Fibroblast of villous mesenchyme (primary cell): Measurements from ENCODE around the gene GTF3C5. TPM values are rescaled to one million over a fixed set of nuclear protein-coding genes. Genes with fewer than 3 reads are reported as not detected.

ENCODE experiments used
- DNase-seq: peaks from one replicate; pipeline ENCODE4 v3.0.0-alpha.2; 2010; ENCODE audit warnings: low read depth
- H3K4me3 ChIP-seq: 2 replicates; pipeline ENCODE4 v1.5.1; 2011; ENCODE audit warnings: low read depth, mild to moderate bottlenecking, low read length
- total RNA-seq: library from RNA; depleted of rRNA; stranded (reverse); fragments of >200 nt; gene quantifications from 2 replicates; pipeline ENCODE4 v1.2.3, GENCODE V29; 2012
- TF ChIP-seq, protein P1 (sequence below): IDR thresholded peaks from 2 replicates; pipeline ENCODE4 v1.5.1; 2012; ENCODE audit warnings: low read depth, mild to moderate bottlenecking, low read length; ENCODE audit not compliant: insufficient read depth

GTF3C5 gene
- total RNA-seq, 1 donor = 30.7 TPM

DNA sequence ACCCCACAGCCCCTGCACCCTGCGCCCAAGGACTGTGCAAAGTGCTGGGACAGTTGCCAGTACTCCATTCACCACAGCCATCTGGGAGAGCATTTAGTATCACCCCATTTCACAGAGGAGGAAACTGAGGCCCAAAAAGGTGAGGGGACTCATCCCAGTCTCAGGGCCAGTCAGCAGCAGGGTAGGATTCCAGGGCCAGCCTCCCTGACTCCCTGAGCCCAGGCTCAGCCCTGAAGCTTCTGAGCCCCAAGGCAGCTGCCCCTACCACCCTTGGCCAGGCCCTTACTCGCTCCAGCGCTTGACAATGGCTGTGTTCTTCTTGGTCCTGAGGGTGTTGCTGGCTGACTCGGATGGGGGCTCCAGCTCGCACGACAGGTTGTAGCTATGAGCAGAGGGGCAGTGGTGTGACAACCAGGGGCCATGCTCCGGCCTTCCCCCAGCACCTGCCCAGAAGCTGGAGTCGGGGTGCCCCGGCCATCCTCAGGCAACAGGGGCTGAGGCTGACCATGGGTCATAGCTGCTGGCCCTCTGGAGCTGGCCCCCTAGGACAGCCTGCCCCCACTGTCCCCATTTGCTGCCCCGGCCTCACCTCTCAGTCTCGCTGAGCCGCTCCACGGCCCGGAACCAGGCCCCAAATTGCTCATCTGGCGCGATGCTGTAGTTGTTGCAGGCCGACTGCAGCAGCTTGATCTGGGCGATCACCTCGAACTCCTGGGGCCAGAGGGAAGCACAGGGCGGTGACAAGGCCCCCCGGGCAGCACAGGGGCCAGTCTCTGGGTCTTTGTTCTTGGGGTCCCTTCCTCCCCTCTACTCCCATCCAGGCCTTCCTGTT lies 71.6 kb downstream of the GTF3C5 start:
- TF ChIP-seq, protein P1, sequence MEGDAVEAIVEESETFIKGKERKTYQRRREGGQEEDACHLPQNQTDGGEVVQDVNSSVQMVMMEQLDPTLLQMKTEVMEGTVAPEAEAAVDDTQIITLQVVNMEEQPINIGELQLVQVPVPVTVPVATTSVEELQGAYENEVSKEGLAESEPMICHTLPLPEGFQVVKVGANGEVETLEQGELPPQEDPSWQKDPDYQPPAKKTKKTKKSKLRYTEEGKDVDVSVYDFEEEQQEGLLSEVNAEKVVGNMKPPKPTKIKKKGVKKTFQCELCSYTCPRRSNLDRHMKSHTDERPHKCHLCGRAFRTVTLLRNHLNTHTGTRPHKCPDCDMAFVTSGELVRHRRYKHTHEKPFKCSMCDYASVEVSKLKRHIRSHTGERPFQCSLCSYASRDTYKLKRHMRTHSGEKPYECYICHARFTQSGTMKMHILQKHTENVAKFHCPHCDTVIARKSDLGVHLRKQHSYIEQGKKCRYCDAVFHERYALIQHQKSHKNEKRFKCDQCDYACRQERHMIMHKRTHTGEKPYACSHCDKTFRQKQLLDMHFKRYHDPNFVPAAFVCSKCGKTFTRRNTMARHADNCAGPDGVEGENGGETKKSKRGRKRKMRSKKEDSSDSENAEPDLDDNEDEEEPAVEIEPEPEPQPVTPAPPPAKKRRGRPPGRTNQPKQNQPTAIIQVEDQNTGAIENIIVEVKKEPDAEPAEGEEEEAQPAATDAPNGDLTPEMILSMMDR = no peak
- no peak for DNase-seq
- H3K4me3 ChIP-seq = no peak overlapping the region

DNA sequence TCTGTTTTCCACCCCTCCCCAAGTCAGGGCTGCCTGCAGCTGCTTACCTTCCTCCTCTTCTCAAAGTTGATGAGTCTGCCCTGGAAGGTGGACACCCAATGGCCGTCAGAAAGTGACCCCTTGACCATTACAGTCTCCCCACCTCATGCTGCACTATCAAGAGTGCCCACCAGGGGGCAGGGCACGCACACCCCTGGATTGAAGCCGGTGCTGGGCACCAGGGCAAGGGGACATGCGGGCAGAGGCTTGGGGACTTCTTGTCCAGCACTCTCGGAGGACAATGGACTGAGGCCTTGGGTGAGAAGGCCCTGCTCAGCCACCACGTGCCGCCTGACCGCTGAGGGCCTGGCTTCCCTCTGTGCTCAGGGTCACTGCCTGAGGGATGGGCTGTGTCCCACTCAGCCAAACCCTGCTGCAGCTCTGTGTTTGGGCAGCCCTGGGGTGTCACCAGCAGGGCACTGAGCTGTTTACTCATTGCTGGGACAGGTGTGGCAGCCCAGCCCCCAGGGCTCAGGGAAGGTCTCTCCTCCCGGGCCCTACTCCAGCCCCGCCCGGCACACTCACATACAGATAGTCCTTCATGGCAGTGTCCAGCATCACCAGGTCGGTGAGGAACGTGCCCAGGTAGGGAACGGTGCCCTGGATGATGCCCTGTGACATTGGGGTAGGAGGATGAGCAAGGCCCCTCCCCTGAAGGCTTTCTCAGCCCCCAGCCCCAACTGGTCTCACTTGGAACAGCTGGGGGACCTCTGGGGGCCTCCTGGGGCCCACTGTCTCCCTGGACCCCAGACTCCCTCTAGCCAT lies 72.6 kb downstream of the GTF3C5 start:
- TF ChIP-seq, protein P1 = peak; percentile 93
- DNase-seq = peak; percentile 43
- H3K4me3 ChIP-seq = no peak overlapping the region

DNA sequence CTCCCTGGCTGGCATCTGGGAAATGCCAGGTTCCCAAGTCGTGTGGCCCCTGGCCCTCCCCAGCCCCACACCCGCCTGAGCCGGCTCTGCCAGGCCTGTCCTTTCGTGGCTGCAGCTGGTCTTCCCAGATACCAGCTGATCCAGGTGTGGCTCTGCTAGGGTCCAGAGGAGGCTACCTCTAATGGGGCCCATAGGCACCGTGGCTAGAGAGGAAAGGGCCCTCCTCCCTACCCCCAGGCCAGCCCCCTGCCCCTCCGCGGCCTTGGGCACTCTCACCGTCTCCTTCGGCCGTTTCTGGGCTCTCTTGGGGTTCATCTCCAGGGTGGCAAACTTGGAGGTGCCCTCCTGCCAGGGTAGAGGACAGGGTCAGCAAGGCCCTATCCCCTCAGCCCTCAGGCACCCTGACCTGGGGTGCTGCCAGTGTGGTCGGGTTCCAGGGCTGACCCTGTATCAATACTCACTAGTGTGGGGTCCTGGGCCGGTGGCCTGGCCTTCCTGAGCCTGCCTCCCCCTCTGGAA lies 73.2 kb downstream of the GTF3C5 start:
- H3K4me3 ChIP-seq = no peak overlapping the region
- TF ChIP-seq, protein P1 = no peak
- DNase-seq = no peak

DNA sequence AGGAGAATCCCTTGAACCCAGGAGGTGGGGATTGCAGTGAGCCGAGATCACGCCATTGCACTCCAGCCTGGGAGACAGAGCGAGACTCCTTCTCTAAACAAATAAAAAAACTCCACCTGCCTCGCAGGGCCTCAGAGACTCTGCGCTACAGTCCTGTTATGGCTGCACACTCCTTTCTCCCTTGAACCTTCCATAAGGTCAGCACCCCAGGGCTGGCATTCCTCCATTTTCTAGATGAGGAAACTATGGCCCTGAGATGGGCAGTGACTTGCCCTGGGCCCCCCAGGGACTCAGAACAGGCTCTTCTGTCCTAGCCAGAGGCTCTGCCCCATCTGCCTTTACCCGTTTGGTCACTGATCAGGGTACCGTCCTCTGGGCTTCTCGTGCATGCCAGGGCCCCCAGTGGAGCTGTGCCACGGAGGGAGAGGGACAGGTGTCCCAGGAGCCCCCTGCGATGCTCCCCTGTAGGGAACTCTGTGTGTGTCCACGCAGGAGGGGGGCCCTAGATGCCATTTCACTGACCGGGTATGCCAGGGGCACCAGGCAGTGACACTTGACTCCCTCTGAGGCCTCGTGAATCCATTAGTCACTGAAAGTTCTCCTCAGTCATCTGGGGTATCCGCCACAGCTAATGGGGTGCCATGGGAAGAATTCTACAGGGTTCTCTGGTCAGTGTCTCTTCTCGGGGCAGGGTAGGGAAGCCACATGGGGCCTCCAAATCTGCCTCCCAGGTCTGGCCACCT lies 74.1 kb downstream of the GTF3C5 start:
- H3K4me3 ChIP-seq = no peak overlapping the region
- TF ChIP-seq, protein P1 = no peak
- no peak for DNase-seq

DNA sequence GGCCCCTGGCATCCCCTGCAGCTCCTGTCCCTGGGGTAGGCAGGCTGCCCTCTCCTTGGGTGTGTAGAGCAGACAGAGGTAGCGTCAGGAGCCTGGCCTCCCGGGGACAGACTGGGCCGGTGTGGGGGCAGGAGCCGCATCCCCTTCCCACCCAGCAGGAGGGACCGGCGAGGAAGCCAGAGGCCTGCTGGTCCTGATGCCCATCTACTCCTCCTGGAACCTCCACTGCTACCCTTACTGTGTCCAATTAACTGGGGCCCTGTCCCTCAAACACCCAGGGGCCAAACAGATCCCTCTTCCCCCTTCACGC lies 74.6 kb downstream of the GTF3C5 start:
- TF ChIP-seq, protein P1 = no peak

DNA sequence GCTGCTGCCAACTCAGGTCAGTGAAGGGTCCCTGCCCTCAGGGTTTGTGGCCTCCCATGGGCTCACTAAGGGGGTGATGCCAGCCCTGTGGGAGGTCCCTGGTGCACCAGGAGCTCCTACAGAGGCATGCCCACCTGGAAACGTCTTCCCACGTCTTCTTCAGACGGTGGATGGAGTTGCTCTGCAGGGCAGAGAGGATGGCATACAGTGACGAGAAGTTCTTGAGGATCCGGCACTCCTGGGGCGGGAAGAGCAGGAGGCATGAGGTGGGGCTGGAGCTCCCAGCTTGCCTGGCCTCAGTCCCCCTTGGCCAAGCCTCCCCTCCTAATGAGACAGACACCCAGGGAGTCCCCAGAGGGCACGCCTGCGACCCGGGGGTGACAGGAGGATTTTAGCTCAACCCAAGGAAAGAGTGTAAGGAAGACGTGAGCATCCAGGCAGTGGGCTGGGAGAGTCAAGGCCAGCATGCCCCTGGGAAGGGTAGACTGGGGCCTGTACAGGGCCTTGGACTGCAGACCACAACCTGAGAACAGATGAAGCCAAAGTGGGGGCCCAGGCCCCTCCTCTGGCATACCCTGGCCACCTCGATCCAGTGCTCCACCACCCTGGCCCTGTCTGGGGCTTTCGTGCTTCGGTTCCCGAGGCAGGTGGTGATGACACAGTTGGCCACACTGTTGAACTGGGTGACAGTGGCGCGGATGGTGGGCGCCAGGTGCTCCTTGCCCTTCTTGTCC lies 75.9 kb downstream of the GTF3C5 start:
- TF ChIP-seq, protein P1 = no peak
- DNase-seq = no peak

More for the DNA sequence above, 74.6 kb downstream of the GTF3C5 start:
- H3K4me3 ChIP-seq = no peak overlapping the region
- DNase-seq = no peak

More for the DNA sequence above, 75.9 kb downstream of the GTF3C5 start:
- H3K4me3 ChIP-seq = no peak overlapping the region
